ENCODE results near the gene PDCD5. TPM values are rescaled to one million over a fixed set of nuclear protein-coding genes. Genes with fewer than 3 reads are reported as not detected.

PDCD5 gene
- total and polyA plus RNA-seq, 2 experiments from 2014 or later = 236 to 275 TPM

DNA sequence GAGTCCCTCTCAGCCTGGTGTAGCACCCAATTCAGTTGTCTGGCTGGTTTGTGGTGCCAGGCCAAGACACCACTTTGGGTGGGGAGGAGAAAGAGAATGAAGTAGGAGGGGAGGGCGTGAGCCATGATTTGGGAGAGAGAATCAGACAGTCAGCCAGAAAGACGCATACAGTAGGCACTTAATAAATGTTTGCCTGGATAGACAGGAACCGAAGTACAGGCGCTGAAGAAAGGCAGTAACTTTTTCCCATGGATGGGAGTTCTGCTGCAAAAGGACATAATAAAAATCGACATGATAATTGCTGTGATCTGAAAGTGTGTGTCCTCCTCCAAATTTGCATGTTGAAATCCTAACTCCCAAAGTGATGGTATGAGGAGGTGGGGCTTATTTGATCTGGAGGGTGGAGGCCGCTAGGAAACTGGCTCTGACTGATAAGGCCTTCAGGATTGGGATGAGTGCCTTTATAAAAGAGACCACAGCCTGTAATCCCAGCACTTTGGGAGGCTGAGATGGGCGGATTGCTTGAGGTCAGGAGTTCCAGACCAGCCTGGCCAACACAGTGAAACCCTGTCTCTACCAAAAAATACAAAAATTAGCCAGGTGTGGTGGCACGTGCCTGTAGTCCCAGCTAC, 38.4 kb upstream of the PDCD5 start:
- H3K4me1 ChIP-seq (ENCODE audit: low read depth) = no peaks in the 10 kb centered on the region
- no peak for TF ChIP-seq CTCF (IDR thresholded peaks at IDR 0.05; ENCODE audit: low read depth, low read length)
- H3K36me3 ChIP-seq = no peaks in the 10 kb centered on the region
- no peak overlapping the region for H3K4me3 ChIP-seq
- H3K27ac ChIP-seq = no peak overlapping the region
- no peak for DNase-seq (ENCODE audit: low read depth in 1 of 2, low spot score in 1 of 2)
- no peaks in the 10 kb centered on the region for H3K27me3 ChIP-seq
- no peaks in the 10 kb centered on the region for H3K9me3 ChIP-seq (ENCODE audit: low read depth)

- no peak overlapping the region for H3K4me3 ChIP-seq
- H3K9me3 ChIP-seq (ENCODE audit: low read depth) = no peaks in the 10 kb centered on the region
- no peaks in the 10 kb centered on the region for H3K4me1 ChIP-seq (ENCODE audit: low read depth)
- H3K27me3 ChIP-seq = no peaks in the 10 kb centered on the region
- no peak for DNase-seq (ENCODE audit: low read depth in 1 of 2, low spot score in 1 of 2)
- H3K36me3 ChIP-seq = no peaks in the 10 kb centered on the region
- H3K27ac ChIP-seq = no peak overlapping the region
- no peak for TF ChIP-seq CTCF (IDR thresholded peaks at IDR 0.05; ENCODE audit: low read depth, low read length)
Measured at GRCh38 chr19:32543115-32543900, 37.7 kb upstream of the PDCD5 start.

DNA sequence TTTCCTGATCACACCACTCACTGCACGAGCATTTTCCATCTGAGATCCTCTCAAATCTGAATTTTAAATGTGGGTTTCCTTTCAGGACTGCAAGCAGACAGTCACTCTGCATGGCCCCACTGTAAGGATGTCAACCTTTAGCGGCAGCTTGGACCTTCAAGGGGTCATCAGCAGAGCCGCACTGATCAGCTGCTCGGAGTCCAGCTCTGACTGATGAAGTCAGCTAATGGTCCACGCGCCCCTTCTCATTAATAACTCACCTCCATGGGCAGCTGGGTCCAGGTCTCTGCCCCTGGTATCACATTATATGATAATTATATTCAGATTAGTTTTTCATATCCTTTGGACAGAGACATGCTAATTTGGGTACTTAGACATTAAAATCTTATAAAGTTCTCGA, 36.1 kb upstream of the PDCD5 start:
- TF ChIP-seq CTCF (IDR thresholded peaks at IDR 0.05; ENCODE audit: low read depth, low read length) = no peak
- Histone ChIP-seq H3K27me3 (no peaks in the 10 kb centered on the region), H3K9me3 (ENCODE audit: low read depth) (no peaks in the 10 kb centered on the region), H3K4me1 (ENCODE audit: low read depth) (no peaks in the 10 kb centered on the region), H3K27ac (no peak overlapping the region), H3K4me3 (no peak overlapping the region), H3K36me3 (no peaks in the 10 kb centered on the region)
- DNase-seq (ENCODE audit: low read depth in 1 of 2, low spot score in 1 of 2) = no peak

DNA sequence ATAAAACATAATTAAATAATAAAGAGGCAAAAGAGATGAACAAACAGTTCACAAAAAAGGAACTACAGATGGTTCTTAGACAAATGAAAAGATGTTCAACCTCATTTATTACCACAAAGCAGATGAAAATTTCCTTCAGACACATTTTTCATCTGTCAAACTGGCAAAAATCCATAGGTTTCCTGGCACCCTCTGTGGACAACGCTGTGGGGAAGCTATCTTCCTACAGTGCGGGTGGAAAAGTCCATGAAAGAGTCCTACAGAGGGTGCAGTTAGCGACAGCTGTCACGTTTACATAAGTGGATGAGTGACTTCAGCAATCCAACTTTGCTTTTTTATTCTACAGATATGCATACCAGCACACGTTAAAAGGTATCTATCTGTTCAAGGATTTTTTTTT, 30.3 kb upstream of the PDCD5 start:
- DNase-seq (ENCODE audit: low read depth in 1 of 2, low spot score in 1 of 2) = no peak
- H3K4me1 ChIP-seq (ENCODE audit: low read depth) = no peaks in the 10 kb centered on the region
- no peaks in the 10 kb centered on the region for H3K27me3 ChIP-seq
- H3K9me3 ChIP-seq (ENCODE audit: low read depth) = no peaks in the 10 kb centered on the region
- no peak overlapping the region for H3K27ac ChIP-seq
- TF ChIP-seq CTCF (IDR thresholded peaks at IDR 0.05; ENCODE audit: low read depth, low read length) = no peak
- no peaks in the 10 kb centered on the region for H3K36me3 ChIP-seq
- no peak overlapping the region for H3K4me3 ChIP-seq

GRCh38 chr19:32555786-32556185, 25.2 kb upstream of the PDCD5 start:
- no peak overlapping the region for H3K4me3 ChIP-seq
- peaks cover 10% of the 10 kb centered on the region for H3K27me3 ChIP-seq
- no peak overlapping the region for H3K27ac ChIP-seq
- H3K36me3 ChIP-seq = no peaks in the 10 kb centered on the region
- H3K9me3 ChIP-seq (ENCODE audit: low read depth) = no peaks in the 10 kb centered on the region
- no peak for TF ChIP-seq CTCF (IDR thresholded peaks at IDR 0.05; ENCODE audit: low read depth, low read length)
- DNase-seq (ENCODE audit: low read depth in 1 of 2, low spot score in 1 of 2) = no peak
- no peaks in the 10 kb centered on the region for H3K4me1 ChIP-seq (ENCODE audit: low read depth)

Data from cardiac muscle cell (in vitro differentiated cells and primary cell).